Loucy (cell line): ENCODE results near the gene SLX9.

Experiments
- H2AFZ ChIP-seq: fragments of 200-600 bp; sonication (generic); 2 replicates; pipeline ENCODE4 v1.6.0; 2016; ENCODE audit warnings: antibody characterized with exemption, mild to moderate bottlenecking, low read length, moderate library complexity
- H3F3A ChIP-seq: fragments of 200-600 bp; 2 replicates; pipeline ENCODE4 v1.6.0; 2016; ENCODE audit warnings: antibody characterized with exemption, low read depth, mild to moderate bottlenecking
- H3K27me3 ChIP-seq: fragments of 200-600 bp; sonication (generic); 2 replicates; pipeline ENCODE4 v1.6.1; 2014; ENCODE audit warnings: low read length, mild to moderate bottlenecking; ENCODE audit not compliant: insufficient read depth, poor library complexity, severe bottlenecking
- H3K36me3 ChIP-seq: fragments of 200-600 bp; sonication (generic); 2 replicates; pipeline ENCODE4 v1.6.1; 2016; ENCODE audit warnings: low read length; ENCODE audit not compliant: insufficient read depth
- H3K4me1 ChIP-seq: fragments of 200-600 bp; sonication (generic); 2 replicates; pipeline ENCODE4 v1.5.1; 2014; ENCODE audit warnings: low read length, mild to moderate bottlenecking; ENCODE audit not compliant: insufficient read depth, poor library complexity, severe bottlenecking
- H3K4me2 ChIP-seq: fragments of 200-600 bp; sonication (generic); 2 replicates; pipeline ENCODE4 v1.6.0; 2014; ENCODE audit warnings: antibody characterized with exemption, low read length, low read depth, mild to moderate bottlenecking; ENCODE audit not compliant: poor library complexity, severe bottlenecking
- H3K4me3 ChIP-seq: fragments of 200-600 bp; sonication (generic); 2 replicates; pipeline ENCODE4 v1.5.1; 2014; ENCODE audit warnings: low read length, mild to moderate bottlenecking, mixed read lengths; ENCODE audit not compliant: poor library complexity, severe bottlenecking
- H3K79me2 ChIP-seq: fragments of 200-600 bp; sonication (generic); 2 replicates; pipeline ENCODE4 v1.6.1; 2014; ENCODE audit warnings: low read length; ENCODE audit not compliant: insufficient read depth
- H3K9ac ChIP-seq: fragments of 200-600 bp; sonication (generic); 2 replicates; pipeline ENCODE4 v1.6.0; 2014; ENCODE audit warnings: mild to moderate bottlenecking, low read depth, low read length, moderate library complexity; ENCODE audit not compliant: poor library complexity, severe bottlenecking
- H3K9me2 ChIP-seq: fragments of 200-600 bp; sonication (generic); replicated peaks from 2 replicates; pipeline ENCODE4 v1.6.1; 2016; ENCODE audit warnings: low read depth, low read length, mixed read lengths
- H3K9me3 ChIP-seq: fragments of 200-600 bp; sonication (generic); 2 replicates; pipeline ENCODE4 v1.6.1; 2014; ENCODE audit warnings: mild to moderate bottlenecking, antibody characterized with exemption, low read length, low read depth; ENCODE audit not compliant: insufficient read depth
- H4K20me1 ChIP-seq: fragments of 200-600 bp; sonication (generic); 2 replicates; pipeline ENCODE4 v1.6.0; 2014; ENCODE audit warnings: antibody characterized with exemption, low read length, mild to moderate bottlenecking; ENCODE audit not compliant: insufficient read depth, poor library complexity, severe bottlenecking
- CTCF ChIP-seq: fragments of 200-600 bp; sonication (generic); conservative IDR thresholded peaks from 2 replicates; pipeline ENCODE4 v1.5.1; 2014; ENCODE audit warnings: mild to moderate bottlenecking, antibody characterized with exemption, low read length
- EZH2phosphoT487 ChIP-seq: fragments of 200-600 bp; IDR thresholded peaks from 2 replicates; pipeline ENCODE4 v1.6.1; 2018; ENCODE audit warnings: antibody characterized with exemption, mild to moderate bottlenecking, moderate library complexity, borderline replicate concordance

The SLX9 gene

GRCh38 chr21:45011911-45012661 is 72.3 kb downstream of the SLX9 start:
- H3K9me3 ChIP-seq: no peaks in the 10 kb centered on the region
- H2AFZ ChIP-seq: no peak overlapping the region
- no peaks in the 10 kb centered on the region for H3K36me3 ChIP-seq
- H3K9ac ChIP-seq: no peak overlapping the region
- H4K20me1 ChIP-seq: no peaks in the 10 kb centered on the region
- peaks cover 36% of the 10 kb centered on the region for H3K4me1 ChIP-seq
- H3K79me2 ChIP-seq: no peaks in the 10 kb centered on the region
- no peaks in the 10 kb centered on the region for H3F3A ChIP-seq
- no peak for TF ChIP-seq EZH2phosphoT487
- no peak for TF ChIP-seq CTCF
- H3K4me2 ChIP-seq: no peak overlapping the region
- H3K27me3 ChIP-seq: no peaks in the 10 kb centered on the region
- H3K4me3 ChIP-seq: no peak overlapping the region
- H3K9me2 ChIP-seq: no peaks in the 10 kb centered on the region

- H4K20me1 ChIP-seq: no peaks in the 10 kb centered on the region
- no peaks in the 10 kb centered on the region for H3F3A ChIP-seq
- no peaks in the 10 kb centered on the region for H3K9me3 ChIP-seq
- peaks cover 33% of the 10 kb centered on the region for H3K4me1 ChIP-seq
- no peaks in the 10 kb centered on the region for H3K27me3 ChIP-seq
- no peaks in the 10 kb centered on the region for H3K36me3 ChIP-seq
- H3K79me2 ChIP-seq: no peaks in the 10 kb centered on the region
- no peak overlapping the region for H3K4me3 ChIP-seq
- H3K9me2 ChIP-seq: no peaks in the 10 kb centered on the region
- H3K4me2 ChIP-seq: no peak overlapping the region
- TF ChIP-seq EZH2phosphoT487 (no peak), CTCF (no peak)
- H3K9ac ChIP-seq: no peak overlapping the region
- H2AFZ ChIP-seq: no peak overlapping the region
Measured at GRCh38 chr21:45012662-45013259, 72.9 kb downstream of the SLX9 start.

GRCh38 chr21:45013260-45013841 is 73.5 kb downstream of the SLX9 start:
- Histone ChIP-seq H3K4me2 (no peak overlapping the region), H4K20me1 (no peaks in the 10 kb centered on the region), H3K9ac (no peak overlapping the region), H3K27me3 (no peaks in the 10 kb centered on the region), H3K4me3 (no peak overlapping the region), H3K9me2 (no peaks in the 10 kb centered on the region), H2AFZ (no peak overlapping the region), H3F3A (no peaks in the 10 kb centered on the region), H3K79me2 (no peaks in the 10 kb centered on the region), H3K36me3 (no peaks in the 10 kb centered on the region), H3K4me1 (peaks cover 29% of the 10 kb centered on the region), H3K9me3 (no peaks in the 10 kb centered on the region)
- 0 out of 2 replicates have a peak, but pooled peaks have one; percentile 12 for TF ChIP-seq CTCF
- TF ChIP-seq EZH2phosphoT487: no peak
